Peyer's patch (tissue), 4 donors: ENCODE results near the gene CGNL1.

Experiments used
- POLR2A ChIP-seq, 2 donors: fragments of 450-650 bp; IDR thresholded peaks; one replicate each; pipeline ENCODE4 v1.5.1; 2017; ENCODE audit warnings: antibody characterized with exemption in 2 of 2, mild to moderate bottlenecking in 2 of 2, moderate library complexity in 2 of 2
- TF ChIP-seq, protein P1 (sequence below), 6 experiments: fragments of 450-650 bp in 4 of 6; fragments of 200-600 bp in 2 of 6; sonication (generic) in 1 of 6; IDR thresholded peaks; one replicate each; pipeline ENCODE4 v1.5.1; 2017 to 2019; ENCODE audit warnings: antibody characterized with exemption in 6 of 6, mild to moderate bottlenecking in 3 of 6, moderate library complexity in 1 of 6

DNA sequence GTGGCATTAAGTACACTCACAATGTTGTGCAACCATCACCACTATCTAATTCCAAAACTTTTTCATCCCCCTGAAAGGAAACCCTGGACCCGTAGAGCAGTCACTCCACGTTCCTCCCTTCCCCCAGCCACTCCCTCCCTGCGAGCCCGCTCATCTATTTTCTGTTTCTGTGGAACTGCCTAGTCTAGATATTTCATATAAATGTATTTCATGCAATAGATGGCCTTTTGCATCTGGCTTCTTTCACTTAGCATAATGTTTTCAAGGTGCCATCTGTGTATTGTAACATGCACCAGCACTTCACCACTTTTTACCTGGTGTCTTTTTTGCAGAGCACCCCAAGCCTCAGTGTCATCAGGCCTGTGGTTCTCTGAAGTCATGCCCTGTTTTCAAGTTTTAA is 10.7 kb downstream of the CGNL1 start:
- TF ChIP-seq, protein P1, sequence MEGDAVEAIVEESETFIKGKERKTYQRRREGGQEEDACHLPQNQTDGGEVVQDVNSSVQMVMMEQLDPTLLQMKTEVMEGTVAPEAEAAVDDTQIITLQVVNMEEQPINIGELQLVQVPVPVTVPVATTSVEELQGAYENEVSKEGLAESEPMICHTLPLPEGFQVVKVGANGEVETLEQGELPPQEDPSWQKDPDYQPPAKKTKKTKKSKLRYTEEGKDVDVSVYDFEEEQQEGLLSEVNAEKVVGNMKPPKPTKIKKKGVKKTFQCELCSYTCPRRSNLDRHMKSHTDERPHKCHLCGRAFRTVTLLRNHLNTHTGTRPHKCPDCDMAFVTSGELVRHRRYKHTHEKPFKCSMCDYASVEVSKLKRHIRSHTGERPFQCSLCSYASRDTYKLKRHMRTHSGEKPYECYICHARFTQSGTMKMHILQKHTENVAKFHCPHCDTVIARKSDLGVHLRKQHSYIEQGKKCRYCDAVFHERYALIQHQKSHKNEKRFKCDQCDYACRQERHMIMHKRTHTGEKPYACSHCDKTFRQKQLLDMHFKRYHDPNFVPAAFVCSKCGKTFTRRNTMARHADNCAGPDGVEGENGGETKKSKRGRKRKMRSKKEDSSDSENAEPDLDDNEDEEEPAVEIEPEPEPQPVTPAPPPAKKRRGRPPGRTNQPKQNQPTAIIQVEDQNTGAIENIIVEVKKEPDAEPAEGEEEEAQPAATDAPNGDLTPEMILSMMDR (IDR thresholded peaks at IDR 0.05) = no peak
- TF ChIP-seq POLR2A (IDR thresholded peaks at IDR 0.05) = no peak
